NCI-H1694 (cell line): ENCODE measurements around the gene GTF2A2.

Experiments
- DNase-seq: peaks from one replicate; lab custom pipeline; 2025; lab: John Stamatoyannopoulos, UW

Gene GTF2A2

DNA sequence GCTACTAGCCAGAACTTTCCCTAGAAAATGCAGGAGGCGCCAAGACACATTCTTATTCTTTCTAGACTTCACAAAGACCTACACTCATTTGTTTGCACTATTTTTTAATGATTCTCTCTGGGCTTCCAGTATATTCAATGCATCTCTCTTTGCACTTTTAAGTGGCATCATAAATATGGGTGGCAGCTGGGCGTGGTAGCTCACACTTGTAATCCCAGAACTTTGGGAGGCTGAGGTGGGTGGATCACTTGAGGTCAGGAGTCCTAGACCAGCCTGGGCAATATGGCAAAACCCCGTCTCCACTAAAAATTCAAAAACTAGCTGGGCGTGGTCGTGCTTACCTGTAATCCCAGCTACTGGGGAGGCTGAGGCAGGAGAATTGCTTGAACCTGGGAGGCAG lies 51.3 kb downstream of the GTF2A2 start:
- DNase-seq: no peak

DNA sequence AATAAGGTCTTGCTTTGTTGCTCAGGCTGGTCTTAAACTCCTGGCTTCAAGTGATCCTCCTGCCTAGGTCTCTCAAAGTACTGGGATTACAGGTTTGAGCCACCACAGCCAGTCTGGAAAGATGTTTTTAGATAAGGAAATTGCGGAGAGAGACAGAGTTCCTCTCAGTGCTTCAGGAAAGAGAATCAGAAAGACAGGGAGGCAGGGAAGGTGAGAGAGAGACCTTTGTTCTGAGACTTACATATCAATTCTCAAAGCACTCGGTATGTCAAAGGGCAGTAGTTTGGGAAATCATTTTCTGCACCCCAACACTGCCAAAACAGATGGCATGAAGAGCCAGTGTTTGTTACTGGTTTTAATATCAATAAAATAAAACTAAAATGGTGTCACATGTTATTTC lies 58.9 kb downstream of the GTF2A2 start:
- no peak for DNase-seq

DNA sequence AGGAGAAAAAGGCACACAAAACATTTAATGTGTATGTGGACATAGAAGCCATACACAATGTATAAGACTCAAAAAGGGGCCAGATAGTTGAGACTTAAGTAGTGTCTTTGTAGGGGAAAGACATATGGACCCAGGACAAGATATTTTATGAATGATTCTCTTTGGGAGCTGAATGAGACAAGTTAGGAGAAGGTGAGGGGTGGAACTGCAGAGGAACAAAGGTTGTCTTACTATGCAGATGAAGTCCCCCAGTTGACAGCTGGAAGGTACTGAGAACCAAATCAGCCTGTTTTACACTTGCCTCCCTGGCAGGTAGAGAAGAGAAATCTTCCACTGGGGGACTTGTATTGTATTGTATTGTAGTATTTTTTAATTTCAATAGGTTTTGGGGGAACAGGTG lies 60.7 kb downstream of the GTF2A2 start:
- no peak for DNase-seq

DNA sequence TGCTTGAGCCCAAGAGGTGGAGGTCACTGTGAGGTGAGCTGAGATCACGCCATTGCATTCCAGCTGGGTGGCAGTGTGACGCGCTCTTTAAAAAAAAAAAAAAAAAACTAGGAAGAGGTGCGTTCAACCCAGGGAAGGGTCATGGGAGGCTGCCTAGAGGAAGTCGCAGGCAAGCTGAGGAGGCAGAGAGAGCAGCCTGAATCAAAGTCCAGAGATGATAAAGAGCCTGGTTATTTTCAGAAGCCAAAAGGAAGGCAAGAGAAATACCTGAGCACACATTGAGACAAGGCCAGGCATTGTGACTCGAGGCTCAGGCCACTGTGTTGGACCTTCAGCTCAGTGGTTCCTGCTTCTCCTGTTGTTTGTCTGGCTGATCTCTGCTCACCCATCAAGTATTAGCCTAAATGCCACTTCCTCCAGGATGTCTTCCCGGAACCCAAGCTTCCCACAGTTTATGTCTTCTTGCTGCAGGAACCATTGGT lies 61.8 kb downstream of the GTF2A2 start:
- no peak for DNase-seq

DNA sequence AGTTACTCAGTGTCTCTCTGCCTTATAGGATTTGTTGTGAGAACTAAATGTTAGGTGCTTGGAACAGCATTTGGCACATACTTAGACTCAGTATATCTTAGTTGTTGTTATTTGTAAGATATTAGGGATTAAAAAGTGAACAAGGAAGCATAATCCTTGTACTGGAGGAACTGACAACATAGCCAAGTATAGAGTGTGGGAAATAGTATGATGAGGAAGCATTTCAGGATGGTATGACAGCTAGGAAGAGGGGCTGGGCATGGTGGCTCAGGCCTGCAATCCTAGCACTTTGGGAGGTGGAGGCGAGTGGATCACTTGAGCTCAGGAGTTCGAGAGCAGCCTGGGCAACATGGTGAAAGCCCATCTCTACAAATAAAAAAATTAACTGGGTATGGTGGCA lies 62.3 kb downstream of the GTF2A2 start:
- DNase-seq: no peak

DNA sequence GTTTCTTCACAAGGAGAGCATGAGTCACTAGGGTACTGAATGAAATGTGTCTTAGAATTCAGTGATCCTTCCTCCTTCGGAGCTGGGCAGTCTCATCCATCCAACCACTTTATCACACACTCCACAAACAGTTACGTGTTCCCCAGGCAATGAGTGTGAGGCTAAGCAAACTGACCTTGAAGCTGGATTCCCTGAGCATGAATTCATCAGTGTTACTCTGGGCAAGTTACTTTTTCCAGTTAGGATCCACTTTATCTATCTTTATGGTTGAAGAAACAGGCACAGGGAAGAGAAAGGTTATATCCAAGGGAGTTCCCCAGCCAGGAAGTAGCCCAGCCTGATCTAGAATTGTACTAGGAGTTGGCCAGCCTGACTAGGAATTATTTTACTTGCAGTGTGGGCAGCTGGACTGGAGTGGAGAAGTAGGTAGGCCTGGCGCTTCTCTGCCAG lies 62.8 kb downstream of the GTF2A2 start:
- no peak for DNase-seq

DNA sequence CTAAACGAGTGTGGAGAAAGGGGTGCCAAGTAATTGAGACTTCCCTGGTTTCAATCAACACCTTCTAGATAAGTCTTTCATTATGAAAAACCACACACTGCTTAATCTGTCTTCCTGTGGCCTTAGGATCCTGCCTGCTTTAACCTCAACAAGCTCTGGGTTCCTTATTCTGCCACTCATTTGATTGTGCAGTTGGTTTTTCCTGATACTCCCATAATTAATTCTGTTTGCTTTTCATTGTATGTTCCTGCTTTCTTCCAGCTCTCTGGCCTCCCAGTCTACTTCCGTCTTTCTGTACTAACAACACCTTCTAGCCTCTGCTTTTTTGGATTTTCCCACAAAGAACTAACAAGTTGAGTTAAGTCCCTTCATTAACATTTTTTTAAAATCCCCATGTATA lies 66.0 kb downstream of the GTF2A2 start:
- DNase-seq: no peak

DNA sequence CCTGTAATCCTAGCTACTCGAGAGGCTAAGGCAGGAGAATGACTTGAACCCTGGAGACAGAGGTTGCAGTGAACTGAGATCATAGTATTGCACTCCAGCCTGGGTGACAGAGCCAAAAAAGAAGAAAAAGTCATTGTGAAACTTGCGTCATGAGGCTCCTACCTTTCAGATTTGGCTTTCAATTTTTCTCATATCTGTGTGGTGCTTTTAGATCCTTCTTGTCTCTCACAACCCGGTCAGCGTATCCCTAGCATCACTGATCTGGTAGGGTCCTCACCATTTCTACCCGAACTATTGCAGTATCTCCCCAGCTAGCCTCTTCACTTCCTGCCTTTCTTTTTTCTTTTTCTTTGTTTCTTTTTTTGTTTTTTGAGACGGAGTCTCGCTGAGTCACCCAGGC lies 67.3 kb downstream of the GTF2A2 start:
- no peak for DNase-seq
